ENCODE measurements around the gene TYSND1.
"Not testable (repeated sequence)": the region's sequence is repeated elsewhere in the genome, so short reads cannot be mapped to it uniquely, and the experiment has no call there.

The TYSND1 gene

DNA sequence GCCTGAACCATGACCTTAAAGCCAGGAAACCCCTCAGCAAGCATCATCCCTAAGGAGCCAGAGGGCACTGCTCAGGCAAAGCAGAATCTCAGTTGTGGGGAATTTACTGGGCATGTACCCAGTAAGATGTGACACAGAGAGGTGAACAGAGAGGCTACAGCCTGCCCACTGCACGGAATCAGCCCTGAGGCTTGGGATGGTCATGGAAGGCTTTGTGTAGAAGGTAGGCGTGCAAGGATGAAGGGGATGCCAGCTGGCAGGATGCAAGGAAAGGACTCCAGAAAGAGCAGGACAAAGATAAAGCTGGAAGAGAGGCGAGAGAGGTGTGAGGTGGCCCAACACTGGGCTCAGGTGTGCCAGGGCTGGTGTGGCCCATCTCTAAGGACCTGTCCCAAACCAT is 11.5 kb downstream of the TYSND1 start:
- Mint-ChIP-seq H3K36me3 (ENCODE audit: low read depth) (peaks cover 27% of the 10 kb centered on the region), H3K9me3 (no peaks in the 10 kb centered on the region), H3K27me3 (peaks cover 20% of the 10 kb centered on the region), H3K4me3 (no peak overlapping the region), H3K4me1 (ENCODE audit: low read depth) (peaks cover 34% of the 10 kb centered on the region), H3K27ac (no peak overlapping the region)
- intact Hi-C loops (cut with micrococcal nuclease) = no loop called here

DNA sequence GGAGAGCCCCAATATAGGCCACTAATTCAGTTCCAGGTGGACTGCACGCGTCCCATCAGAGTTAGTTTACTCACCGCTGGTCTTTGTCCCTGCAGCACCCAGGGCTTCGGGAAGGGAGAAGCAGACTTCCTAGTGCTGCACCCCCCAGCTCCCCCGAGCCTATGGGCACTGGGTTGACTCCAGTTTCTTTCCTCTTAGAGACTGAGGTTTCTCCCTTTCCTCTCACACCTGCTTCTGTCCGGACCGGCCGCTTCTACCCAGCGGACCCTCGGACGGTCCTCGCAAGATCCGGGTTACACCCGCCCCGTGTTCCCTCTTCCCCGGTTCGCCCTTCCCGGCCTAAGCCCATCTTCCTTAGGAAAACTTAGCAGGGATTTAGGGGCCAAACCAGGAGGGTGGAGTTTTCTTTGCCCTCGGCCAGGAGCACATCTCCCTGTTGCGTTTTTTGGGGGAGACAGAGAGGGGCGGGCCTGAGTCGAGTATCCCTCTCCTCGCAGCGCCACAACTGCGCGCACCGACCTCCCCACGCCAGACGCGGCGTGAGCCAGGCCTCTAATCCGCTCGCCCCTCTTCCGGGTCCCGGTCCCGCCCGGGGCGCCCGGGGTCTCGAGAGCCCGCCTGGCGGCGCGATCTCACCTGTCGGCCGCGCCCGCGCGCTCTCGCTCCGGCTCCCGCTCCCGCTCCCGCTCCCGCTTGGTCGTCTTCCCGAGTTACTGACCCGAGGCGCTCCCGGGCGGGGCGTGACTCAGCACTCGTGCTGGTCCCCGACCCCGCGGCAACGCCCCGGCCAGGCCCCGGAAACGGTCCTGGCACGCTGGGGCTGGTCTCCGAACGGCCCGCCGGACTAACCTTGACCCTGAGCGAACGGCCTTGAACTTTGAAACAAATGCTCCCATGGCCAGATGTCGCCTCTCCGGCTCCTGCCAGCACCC is 14.1 kb downstream of the TYSND1 start, which contains the start of gene AIFM2:
Gene AIFM2 (minus strand): TSS at position 728 of the 932 bp plus-strand sequence. CDS start 8,741 bp downstream, outside the sequence.
- Mint-ChIP-seq H3K9me3 (no peaks in the 10 kb centered on the region), H3K36me3 (ENCODE audit: low read depth) (peaks cover 16% of the 10 kb centered on the region), H3K27me3 (peaks cover 20% of the 10 kb centered on the region), H3K4me1 (ENCODE audit: low read depth) (peaks cover 34% of the 10 kb centered on the region), H3K27ac (peak within 1 kb of the TSS; percentile 85), H3K4me3 (peak within 1 kb of the TSS; percentile 91)
- intact Hi-C loops (cut with micrococcal nuclease) = no loop called here

DNA sequence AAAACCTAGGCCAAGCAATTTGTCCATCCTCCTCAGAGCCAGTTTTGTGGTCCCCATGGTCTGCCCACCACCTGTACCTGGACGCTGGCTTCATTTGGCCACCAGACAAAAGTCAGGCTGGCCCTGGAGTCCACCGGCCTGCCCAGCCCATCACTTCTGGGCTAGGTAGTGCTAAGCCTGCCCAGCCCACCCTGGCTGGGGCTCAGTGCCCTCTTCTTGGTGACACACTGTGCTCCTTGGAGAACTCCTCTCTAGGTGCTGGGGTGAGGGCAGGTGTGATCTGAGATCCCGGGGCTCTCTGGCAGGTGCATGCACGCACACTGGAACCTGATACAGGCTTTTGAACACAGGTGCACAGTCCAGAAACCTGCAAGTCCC is 15.0 kb downstream of the TYSND1 start:
- Mint-ChIP-seq H3K9me3 (no peaks in the 10 kb centered on the region), H3K27ac (no peak overlapping the region), H3K4me3 (no peak overlapping the region), H3K36me3 (ENCODE audit: low read depth) (peaks cover 16% of the 10 kb centered on the region), H3K27me3 (peaks cover 20% of the 10 kb centered on the region), H3K4me1 (ENCODE audit: low read depth) (peaks cover 37% of the 10 kb centered on the region)
- intact Hi-C loops (cut with micrococcal nuclease) = no loop called here

DNA sequence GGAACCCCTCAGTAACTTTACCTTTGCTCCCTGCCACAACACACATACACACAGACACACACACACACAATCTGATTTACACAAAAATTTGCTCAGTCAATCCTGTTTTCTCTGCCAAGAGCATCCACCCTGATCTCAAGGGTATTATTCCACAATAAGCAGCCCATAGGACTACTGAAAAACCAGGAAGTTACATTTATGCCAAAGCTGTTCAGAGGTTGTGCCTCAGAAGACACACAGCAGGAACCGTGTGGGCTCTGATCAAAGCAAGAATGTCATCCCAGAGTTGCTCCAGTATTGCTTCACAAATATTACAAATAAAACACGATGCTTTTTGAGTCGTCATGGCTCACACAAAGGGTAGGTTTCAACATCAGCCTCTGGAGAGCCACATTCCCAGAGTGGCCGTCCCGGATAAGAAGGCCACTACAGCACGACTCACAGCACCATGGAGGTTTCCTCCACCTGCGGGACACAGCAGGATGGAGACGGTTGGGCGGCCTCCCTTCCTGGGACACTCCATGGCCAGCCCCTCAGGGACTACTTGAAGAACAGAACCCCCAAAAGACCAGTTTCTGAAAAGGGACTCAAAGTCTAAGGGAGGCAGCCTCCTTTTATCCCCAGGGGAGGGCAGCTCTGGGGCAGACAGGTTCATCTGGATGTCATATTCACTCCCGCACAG is 15.5 kb downstream of the TYSND1 start:
- Mint-ChIP-seq H3K4me3 (no peak overlapping the region), H3K27ac (no peak overlapping the region)
- intact Hi-C loops (cut with micrococcal nuclease) = no loop called here

DNA sequence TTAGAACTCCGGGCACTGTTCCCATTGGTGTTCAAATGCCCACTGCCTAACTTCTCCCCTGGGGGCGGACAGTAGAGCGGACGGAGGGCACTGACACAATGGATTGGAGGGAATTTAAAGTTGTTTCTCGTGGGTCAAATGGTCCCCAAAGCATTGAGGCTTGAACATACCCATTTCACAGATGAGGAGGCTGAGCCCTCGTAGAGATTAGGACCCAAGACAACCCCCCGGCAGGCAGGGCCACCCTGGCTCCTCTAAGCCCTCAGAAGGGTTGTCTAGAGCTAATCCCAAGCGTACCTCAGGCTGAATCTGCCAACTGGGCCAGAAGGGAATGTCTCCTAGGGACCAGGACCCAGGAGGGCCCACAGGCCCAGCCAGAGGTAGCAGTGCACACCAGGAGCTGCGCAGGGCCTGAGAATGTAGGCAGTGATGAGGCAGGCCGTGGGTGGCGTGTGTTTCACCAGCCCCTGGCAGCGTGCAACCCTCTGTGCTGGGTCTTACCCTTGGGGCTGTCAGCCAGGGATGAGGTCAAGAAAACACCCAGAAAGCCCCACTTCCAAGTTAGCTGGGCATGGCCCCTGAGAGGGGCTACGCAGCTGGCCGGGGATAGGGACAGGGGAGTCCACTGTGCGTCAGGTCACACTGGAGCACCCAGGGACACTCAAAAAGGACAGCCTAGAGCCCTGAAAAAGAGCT is 19.7 kb downstream of the TYSND1 start:
- Mint-ChIP-seq H3K9me3 (peaks cover 8% of the 10 kb centered on the region), H3K36me3 (ENCODE audit: low read depth) (peaks cover 16% of the 10 kb centered on the region), H3K27ac (no peak overlapping the region), H3K4me3 (no peak overlapping the region), H3K4me1 (ENCODE audit: low read depth) (peaks cover 36% of the 10 kb centered on the region), H3K27me3 (peaks cover 4% of the 10 kb centered on the region)
- intact Hi-C loops (cut with micrococcal nuclease) = no loop called here

More for the DNA sequence above, 15.5 kb downstream of the TYSND1 start:
- H3K36me3 Mint-ChIP-seq (ENCODE audit: low read depth) = peaks cover 16% of the 10 kb centered on the region
- H3K4me1 Mint-ChIP-seq (ENCODE audit: low read depth) = peaks cover 42% of the 10 kb centered on the region
- peaks cover 20% of the 10 kb centered on the region for H3K27me3 Mint-ChIP-seq
- H3K9me3 Mint-ChIP-seq = no peaks in the 10 kb centered on the region

GRCh38 chr10:70125918-70126552 is 20.5 kb downstream of the TYSND1 start:
- Mint-ChIP-seq H3K4me1 (ENCODE audit: low read depth) (peaks cover 28% of the 10 kb centered on the region), H3K9me3 (peaks cover 8% of the 10 kb centered on the region), H3K36me3 (ENCODE audit: low read depth) (peaks cover 16% of the 10 kb centered on the region), H3K4me3 (no peak overlapping the region), H3K27me3 (no peaks in the 10 kb centered on the region), H3K27ac (no peak overlapping the region)
- intact Hi-C loops (cut with micrococcal nuclease) = no loop called here

- H3K27me3 Mint-ChIP-seq = no peaks in the 10 kb centered on the region
- peaks cover 26% of the 10 kb centered on the region for H3K36me3 Mint-ChIP-seq (ENCODE audit: low read depth)
- H3K4me3 Mint-ChIP-seq = no peak overlapping the region
- no peak overlapping the region for H3K27ac Mint-ChIP-seq
- H3K9me3 Mint-ChIP-seq = peaks cover 8% of the 10 kb centered on the region
- intact Hi-C loops (cut with micrococcal nuclease) = no loop called here
- peaks cover 19% of the 10 kb centered on the region for H3K4me1 Mint-ChIP-seq (ENCODE audit: low read depth)
These were observed 21.6 kb downstream of the TYSND1 start for GRCh38 chr10:70124918-70125317.

GRCh38 chr10:70124415-70124814 is 22.1 kb downstream of the TYSND1 start:
- H3K27ac Mint-ChIP-seq = no peak overlapping the region
- intact Hi-C loops (cut with micrococcal nuclease) = no loop called here
- no peaks in the 10 kb centered on the region for H3K27me3 Mint-ChIP-seq
- peaks cover 19% of the 10 kb centered on the region for H3K4me1 Mint-ChIP-seq (ENCODE audit: low read depth)
- peaks cover 8% of the 10 kb centered on the region for H3K9me3 Mint-ChIP-seq
- H3K36me3 Mint-ChIP-seq (ENCODE audit: low read depth) = peaks cover 27% of the 10 kb centered on the region
- H3K4me3 Mint-ChIP-seq = no peak overlapping the region

- peaks cover 25% of the 10 kb centered on the region for H3K36me3 Mint-ChIP-seq (ENCODE audit: low read depth)
- H3K27me3 Mint-ChIP-seq = no peaks in the 10 kb centered on the region
- H3K9me3 Mint-ChIP-seq = peaks cover 8% of the 10 kb centered on the region
- H3K4me1 Mint-ChIP-seq (ENCODE audit: low read depth) = peaks cover 19% of the 10 kb centered on the region
- H3K27ac Mint-ChIP-seq = no peak overlapping the region
- no peak overlapping the region for H3K4me3 Mint-ChIP-seq
- intact Hi-C loops (cut with micrococcal nuclease) = no loop called here
These were observed 22.7 kb downstream of the TYSND1 start for GRCh38 chr10:70123817-70124216.

DNA sequence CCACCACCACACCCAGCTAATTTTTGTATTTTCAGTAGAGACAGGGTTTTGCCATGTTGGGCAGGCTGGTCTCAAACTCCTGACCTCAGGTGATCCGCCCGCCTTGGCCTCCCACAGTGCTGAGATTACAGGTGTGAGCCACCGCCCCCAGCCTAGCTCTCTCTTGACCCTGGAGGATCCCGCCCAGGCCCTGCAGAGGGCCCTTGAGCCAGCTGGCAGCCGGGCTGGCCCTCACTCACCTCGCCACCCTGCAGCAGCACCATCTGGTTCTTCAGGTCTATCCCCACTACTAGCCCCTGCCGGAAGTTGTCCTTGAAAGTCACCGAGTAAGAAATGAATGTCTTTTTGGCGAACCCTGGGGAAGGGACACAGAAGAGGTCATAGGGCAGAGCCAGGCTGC is 23.3 kb downstream of the TYSND1 start:
- H3K27ac Mint-ChIP-seq; H3K4me3 Mint-ChIP-seq; intact Hi-C loops (cut with micrococcal nuclease); H3K9me3 Mint-ChIP-seq; H3K27me3 Mint-ChIP-seq: not testable (repeated sequence)
- H3K36me3 Mint-ChIP-seq (ENCODE audit: low read depth) = peaks cover 21% of the 10 kb centered on the region
- H3K4me1 Mint-ChIP-seq (ENCODE audit: low read depth) = peaks cover 19% of the 10 kb centered on the region

DNA sequence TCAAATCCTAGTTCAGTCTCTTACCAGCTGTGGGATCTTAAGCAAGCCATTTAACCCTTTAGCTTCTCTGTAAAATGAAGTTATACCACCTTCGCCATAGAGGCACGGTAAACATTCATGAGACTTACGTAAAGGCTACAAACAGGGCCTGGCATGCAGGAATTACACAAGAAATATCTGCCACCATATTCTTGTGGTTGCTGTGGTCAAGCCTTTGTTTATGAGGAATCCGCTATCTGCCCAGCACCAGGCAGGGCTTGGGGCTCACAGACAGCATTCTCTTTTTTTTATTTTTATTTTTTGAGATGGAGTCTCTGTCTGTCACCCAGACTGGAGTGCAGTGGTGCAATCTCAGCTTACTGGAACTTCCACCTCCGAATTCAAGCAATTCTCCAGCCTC is 23.8 kb downstream of the TYSND1 start:
- Mint-ChIP-seq H3K27me3 (no peaks in the 10 kb centered on the region), H3K4me3 (no peak overlapping the region), H3K36me3 (ENCODE audit: low read depth) (peaks cover 21% of the 10 kb centered on the region), H3K4me1 (ENCODE audit: low read depth) (peaks cover 19% of the 10 kb centered on the region), H3K9me3 (peaks cover 8% of the 10 kb centered on the region), H3K27ac (no peak overlapping the region)
- intact Hi-C loops (cut with micrococcal nuclease) = no loop called here

DNA sequence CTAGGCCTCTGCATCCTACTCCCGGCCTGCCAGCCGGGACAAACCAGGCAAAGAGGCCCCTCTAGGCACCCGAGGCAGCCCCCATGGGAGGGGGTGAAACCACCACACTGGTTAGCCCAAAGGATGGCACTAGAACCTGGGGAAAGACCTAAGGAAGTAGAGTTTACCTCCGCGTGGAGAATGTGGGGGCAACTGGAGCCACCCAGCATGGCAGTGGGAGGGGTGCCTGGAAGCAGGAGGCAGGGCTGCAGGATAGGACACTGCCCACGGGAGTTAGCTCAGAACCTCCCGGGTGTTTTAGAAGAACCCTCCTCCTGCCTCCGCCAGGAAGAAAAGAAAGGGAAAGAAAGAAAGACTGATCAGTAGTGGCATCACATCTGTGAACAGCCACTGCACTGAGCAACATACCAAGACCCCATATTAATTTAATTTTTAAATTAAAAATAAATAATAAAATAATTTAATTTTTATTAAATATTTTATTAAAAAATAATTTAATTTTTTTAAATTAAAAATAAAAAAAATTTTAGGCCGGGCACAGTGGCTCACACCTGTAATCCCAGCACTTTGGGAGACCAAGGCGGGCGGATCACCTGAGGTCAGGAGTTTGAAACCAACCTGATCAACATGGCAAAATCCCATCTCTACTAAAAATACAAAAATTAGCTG is 25.1 kb downstream of the TYSND1 start:
- H3K36me3 Mint-ChIP-seq (ENCODE audit: low read depth) = peaks cover 25% of the 10 kb centered on the region
- intact Hi-C loops (cut with micrococcal nuclease) = no loop called here

GRCh38 chr10:70120417-70120816 is 26.1 kb downstream of the TYSND1 start:
- Mint-ChIP-seq H3K4me1 (ENCODE audit: low read depth) (peaks cover 10% of the 10 kb centered on the region), H3K27ac (no peak overlapping the region), H3K9me3 (peaks cover 8% of the 10 kb centered on the region), H3K4me3 (no peak overlapping the region), H3K27me3 (no peaks in the 10 kb centered on the region), H3K36me3 (ENCODE audit: low read depth) (peaks cover 25% of the 10 kb centered on the region)
- intact Hi-C loops (cut with micrococcal nuclease) = no loop called here

More for the DNA sequence above, 25.1 kb downstream of the TYSND1 start:
- H3K4me3 Mint-ChIP-seq = no peak overlapping the region
- H3K9me3 Mint-ChIP-seq = peaks cover 8% of the 10 kb centered on the region
- no peak overlapping the region for H3K27ac Mint-ChIP-seq
- H3K4me1 Mint-ChIP-seq (ENCODE audit: low read depth) = peaks cover 15% of the 10 kb centered on the region
- H3K27me3 Mint-ChIP-seq = no peaks in the 10 kb centered on the region

Measured in dendritic cell treated with granulocyte-macrophage colony-stimulating factor and Interleukin-4, amounts not matched to agents 40 ng/mL and 50 ng/mL, for 4 days (primary cell).